ENCODE data around the gene TSPAN13. TPM values are rescaled to one million over a fixed set of nuclear protein-coding genes. Genes with fewer than 3 reads are reported as not detected.

TSPAN13 gene
- total and polyA plus RNA-seq, 10 of the 15 experiments (the other 5 are each of a cell fraction or from before 2014, with no cell fraction given): 0.26 to 0.37 TPM; not detected in 8

GRCh38 chr7:16813232-16813616, 59.7 kb downstream of the TSPAN13 start:
- DNase-seq (ENCODE audit: low read depth, low spot score) (no peak), FAIRE-seq (no peak), ATAC-seq (no peak)
- H2AFZ ChIP-seq (ENCODE audit: control insufficient read depth, low read depth, low read length): no peak overlapping the region
- POLR2A ChIA-PET: no interaction called here
- 5% methylated on average over 3 of the region's 3 CpGs for WGBS (ENCODE audit: insufficient coverage, insufficient replicate concordance, low lambda C conversion rate, missing lambda C conversion rate)
- RAD21 ChIA-PET (ENCODE audit: unreplicated experiment): no interaction called here
- no peaks in the 10 kb centered on the region for H3K79me2 ChIP-seq (ENCODE audit: control insufficient read depth, insufficient read depth, low read length)
- H3K4me3 ChIP-seq: no peak overlapping the region
- H3K4me1 ChIP-seq (ENCODE audit: control insufficient read depth, insufficient read depth, low read length): no peaks in the 10 kb centered on the region
- SMC1A ChIA-PET (ENCODE audit: uncharacterized antibody, unreplicated experiment): interaction anchor here (1.3 kb wide), 1 partner anchor 10 kb away, joined by 3 read pairs; no protein-coding TSS in a partner anchor
- intact Hi-C loops (cut with micrococcal nuclease; ENCODE audit: unreplicated experiment) (no loop called here), in situ Hi-C loops (cut with MboI) (no loop called here)
- no TSS peak for BruUV-seq (replicated peaks)
- no peak for TF ChIP-seq HCFC1 (IDR thresholded peaks at IDR 0.05; ENCODE audit: low read length)
- no peak for TF ChIP-seq NBN (IDR thresholded peaks at IDR 0.05)
- no peak for TF ChIP-seq IKZF2 (IDR thresholded peaks at IDR 0.05)
- TF ChIP-seq GATAD2B (conservative IDR thresholded peaks at IDR 0.05; ENCODE audit: low read depth): no peak
- TF ChIP-seq POLR2AphosphoS2 (IDR thresholded peaks at IDR 0.05; ENCODE audit: low read depth, low read length): no peak
- TF ChIP-seq, protein P1, sequence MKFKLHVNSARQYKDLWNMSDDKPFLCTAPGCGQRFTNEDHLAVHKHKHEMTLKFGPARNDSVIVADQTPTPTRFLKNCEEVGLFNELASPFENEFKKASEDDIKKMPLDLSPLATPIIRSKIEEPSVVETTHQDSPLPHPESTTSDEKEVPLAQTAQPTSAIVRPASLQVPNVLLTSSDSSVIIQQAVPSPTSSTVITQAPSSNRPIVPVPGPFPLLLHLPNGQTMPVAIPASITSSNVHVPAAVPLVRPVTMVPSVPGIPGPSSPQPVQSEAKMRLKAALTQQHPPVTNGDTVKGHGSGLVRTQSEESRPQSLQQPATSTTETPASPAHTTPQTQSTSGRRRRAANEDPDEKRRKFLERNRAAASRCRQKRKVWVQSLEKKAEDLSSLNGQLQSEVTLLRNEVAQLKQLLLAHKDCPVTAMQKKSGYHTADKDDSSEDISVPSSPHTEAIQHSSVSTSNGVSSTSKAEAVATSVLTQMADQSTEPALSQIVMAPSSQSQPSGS (IDR thresholded peaks at IDR 0.05; ENCODE audit: low read length): no peak
- no peak for TF ChIP-seq ZNF207 (IDR thresholded peaks at IDR 0.05; ENCODE audit: borderline replicate concordance)
- no peak for TF ChIP-seq SIN3A (IDR thresholded peaks at IDR 0.05; ENCODE audit: low read depth, low read length)
- no peak for TF ChIP-seq NR2C1 (IDR thresholded peaks at IDR 0.05)
- H4K20me1 ChIP-seq (ENCODE audit: control insufficient read depth, insufficient read depth): no peaks in the 10 kb centered on the region
- H3K9me3 ChIP-seq (replicated peaks; ENCODE audit: control insufficient read depth, insufficient read depth, low read length): no peaks in the 10 kb centered on the region
- no peak overlapping the region for H3K9ac ChIP-seq (ENCODE audit: control insufficient read depth, insufficient read depth, low read length)
- no peaks in the 10 kb centered on the region for H3K36me3 ChIP-seq (ENCODE audit: control insufficient read depth in 2 of 2, insufficient read depth in 2 of 2, low read length in 1 of 2)
- no peak overlapping the region for H3K4me2 ChIP-seq (ENCODE audit: control insufficient read depth, insufficient read depth)
- CTCF ChIA-PET: interaction anchor here (0.5 to 2.8 kb wide), 2 partner anchors 12 to 444 kb away, joined by 3 to 9 read pairs; no protein-coding TSS in a partner anchor
- H3K27me3 ChIP-seq (replicated peaks in 1 of 2; ENCODE audit: control insufficient read depth in 2 of 2, insufficient read depth in 2 of 2, low read length in 1 of 2): no peaks in the 10 kb centered on the region
- no peak overlapping the region for H3K27ac ChIP-seq (ENCODE audit: control insufficient read depth, insufficient read depth)

Measured in GM12878 (cell line).